GM12872 (cell line): ENCODE data around the gene MAP3K12.

Experiments used
- CTCF ChIP-seq: IDR thresholded peaks from 3 replicates; pipeline ENCODE4 v1.5.1; 2011; ENCODE audit warnings: low read depth, mild to moderate bottlenecking, low read length, moderate library complexity; ENCODE audit not compliant: insufficient read depth

MAP3K12 gene

DNA sequence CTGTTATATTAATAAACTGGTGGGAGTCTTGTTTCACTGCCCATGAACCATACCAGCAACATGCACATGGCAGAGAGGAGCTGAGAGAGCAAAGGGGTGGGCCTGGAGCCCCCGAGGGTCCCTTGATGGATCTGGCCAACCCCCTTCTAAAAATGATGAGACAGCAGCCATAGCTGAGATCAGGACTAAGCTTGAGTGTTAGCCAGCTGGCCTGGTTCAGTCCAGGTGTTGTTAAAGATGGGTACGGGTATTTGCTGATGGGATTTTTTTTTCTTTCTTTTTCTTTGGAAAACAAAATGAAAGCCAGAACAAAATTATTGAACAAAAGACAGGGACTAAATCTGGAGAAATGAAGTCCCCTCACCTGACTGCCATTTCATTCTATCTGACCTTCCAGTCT is 31.4 kb downstream of the MAP3K12 start:
- no peak for TF ChIP-seq CTCF

GRCh38 chr12:53467082-53467481 is 32.2 kb downstream of the MAP3K12 start:
- TF ChIP-seq CTCF = no peak

DNA sequence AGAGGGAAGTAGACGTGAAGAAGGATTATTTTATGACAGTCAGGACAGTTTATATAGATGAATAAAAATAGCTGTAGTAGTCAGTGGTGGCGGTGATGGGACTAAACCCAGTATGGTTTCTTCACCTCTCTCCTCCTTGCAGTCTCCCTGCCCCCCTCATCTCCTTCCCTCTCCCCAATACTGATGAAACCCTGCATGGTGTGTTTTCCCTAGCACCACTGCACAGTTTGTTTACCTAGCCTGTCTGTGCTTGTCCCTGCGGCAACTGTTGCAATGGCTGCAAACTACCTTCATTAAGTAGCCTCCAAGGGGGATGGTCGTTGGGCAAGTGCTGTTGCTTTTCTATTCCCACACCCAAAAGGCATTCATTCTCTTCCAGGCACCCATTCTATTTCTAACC is 32.6 kb downstream of the MAP3K12 start:
- no peak for TF ChIP-seq CTCF

GRCh38 chr12:53465679-53466078 is 33.6 kb downstream of the MAP3K12 start:
- TF ChIP-seq CTCF = no peak

DNA sequence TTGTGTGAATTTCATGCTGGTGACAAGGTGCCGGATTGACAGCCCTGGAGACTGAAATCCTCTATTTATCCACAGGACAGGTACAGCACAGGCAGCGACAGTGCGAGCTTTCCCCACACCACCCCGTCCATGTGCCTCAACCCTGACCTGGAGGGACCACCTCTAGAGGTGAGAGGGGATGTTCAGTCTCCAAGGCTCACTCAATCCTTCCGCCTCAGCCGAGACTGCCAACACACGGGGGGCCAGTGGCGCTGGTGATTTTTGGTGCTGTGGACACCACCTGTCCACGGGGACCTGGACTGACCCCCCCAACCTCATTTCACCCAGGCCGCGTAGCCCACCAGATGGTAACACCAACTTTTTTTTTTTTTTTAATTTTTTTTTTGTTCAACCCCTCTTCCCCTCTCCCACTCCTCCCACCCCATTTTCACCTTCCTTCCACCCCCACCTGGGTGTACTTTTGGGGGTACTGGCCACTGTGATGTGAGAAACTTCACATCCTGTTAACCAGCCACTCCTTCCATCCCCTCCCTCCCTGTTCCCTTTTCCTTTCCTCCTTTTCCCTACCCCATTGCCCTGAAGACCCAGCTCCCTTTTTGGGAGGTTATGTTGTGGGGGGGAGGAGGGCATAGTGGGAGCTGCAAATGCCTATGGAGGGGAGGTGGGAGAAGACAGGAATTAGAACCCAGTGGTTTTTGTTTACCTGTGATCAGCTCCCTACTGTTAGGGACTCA is 34.4 kb downstream of the MAP3K12 start:
- no peak for TF ChIP-seq CTCF

DNA sequence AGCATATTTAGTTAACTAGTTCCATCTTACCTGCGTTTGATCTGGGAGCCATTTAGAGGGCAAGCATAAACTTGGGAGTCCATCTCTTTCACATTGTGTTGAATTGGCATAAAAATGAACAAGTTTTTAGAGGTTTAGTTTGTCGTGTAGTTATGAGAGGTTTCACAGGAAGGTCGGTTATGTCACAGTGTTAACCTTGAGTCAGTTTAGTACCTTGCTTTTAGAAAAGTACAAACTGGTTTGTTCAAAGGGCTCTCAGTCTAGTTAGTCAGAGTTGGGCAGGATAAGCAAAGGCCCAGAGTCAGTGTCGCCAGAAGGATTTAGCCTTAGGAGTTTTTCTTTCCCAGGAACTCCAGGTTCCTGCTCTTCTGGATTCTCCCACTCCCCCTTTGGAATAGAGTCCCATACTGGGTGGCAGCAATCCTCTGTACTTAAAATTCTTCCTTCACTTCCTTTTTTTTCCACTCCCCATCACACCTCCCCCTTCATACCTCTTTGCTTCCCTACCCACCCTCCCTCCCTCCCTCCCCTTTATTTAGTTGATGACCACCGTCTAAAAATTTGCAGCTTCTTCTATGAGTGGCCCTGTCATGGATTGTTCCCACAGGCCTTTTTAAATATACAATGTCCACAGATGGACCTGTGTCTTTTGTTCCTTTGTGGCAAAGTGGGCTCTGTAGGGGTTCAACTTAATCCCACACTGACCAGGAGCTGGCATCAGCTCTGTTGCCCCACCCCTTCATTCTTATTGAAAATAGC is 35.3 kb downstream of the MAP3K12 start:
- no peak for TF ChIP-seq CTCF

DNA sequence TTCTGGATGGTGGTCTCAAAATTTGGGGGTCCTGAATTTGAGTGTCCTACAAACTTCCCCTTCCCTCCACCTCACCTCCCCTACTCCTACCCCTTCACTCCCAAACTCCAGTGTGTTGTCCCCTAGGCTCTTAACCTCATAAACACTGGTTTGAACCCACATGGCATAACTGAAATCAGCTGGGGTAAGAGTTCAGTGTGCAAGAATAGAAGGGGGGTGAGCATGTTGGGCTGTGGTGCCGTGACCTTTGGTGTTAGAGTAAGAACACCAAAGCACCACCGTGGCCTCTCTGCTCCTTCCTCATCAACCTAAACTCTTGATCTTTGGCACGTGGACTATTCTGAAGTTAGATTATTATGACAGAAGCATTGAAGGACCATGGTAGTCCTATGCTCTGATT is 36.3 kb downstream of the MAP3K12 start:
- no peak for TF ChIP-seq CTCF
